Subcutaneous abdominal adipose tissue (tissue), 5 donors: ENCODE measurements around the gene TFPI.
"Not testable (repeated sequence)": the region's sequence is repeated elsewhere in the genome, so short reads cannot be mapped to it uniquely, and the experiment has no call there.

Experiments
- H3K27ac ChIP-seq: one replicate; pipeline ENCODE4 v1.7.0; 2013; ENCODE audit warnings: low read depth, mild to moderate bottlenecking, inconsistent platforms, low read length, moderate library complexity
- H3K27me3 ChIP-seq, 5 donors: one replicate each; pipeline ENCODE4 v1.7.0; 2013; ENCODE audit warnings: low read length in 5 of 5, inconsistent platforms in 1 of 5; ENCODE audit not compliant: control insufficient read depth in 5 of 5, insufficient read depth in 4 of 5
- H3K36me3 ChIP-seq, 5 donors: one replicate each; pipeline ENCODE4 v1.7.0; 2013; ENCODE audit warnings: low read length in 5 of 5; ENCODE audit not compliant: control insufficient read depth in 5 of 5, insufficient read depth in 5 of 5
- H3K4me1 ChIP-seq, 5 donors: one replicate each; pipeline ENCODE4 v1.7.0; 2013; ENCODE audit warnings: low read length in 5 of 5, mild to moderate bottlenecking in 3 of 5, moderate library complexity in 1 of 5; ENCODE audit not compliant: control insufficient read depth in 5 of 5, insufficient read depth in 5 of 5
- H3K4me3 ChIP-seq, 5 donors: one replicate each; pipeline ENCODE4 v1.7.0; 2013; ENCODE audit warnings: low read length in 5 of 5, low read depth in 1 of 5
- H3K9ac ChIP-seq, 5 donors: one replicate each; pipeline ENCODE4 v1.7.0; 2013; ENCODE audit warnings: low read length in 5 of 5, mild to moderate bottlenecking in 4 of 5, moderate library complexity in 3 of 5
- H3K9me3 ChIP-seq, 5 donors: one replicate each; pipeline ENCODE4 v1.7.0; 2013; ENCODE audit warnings: low read length in 5 of 5; ENCODE audit not compliant: control insufficient read depth in 5 of 5
- donor health status: healthy.
- donor health status: healthy.
- donor health status: healthy.
- donor health status: healthy.
- donor health status: healthy.

TFPI gene

DNA sequence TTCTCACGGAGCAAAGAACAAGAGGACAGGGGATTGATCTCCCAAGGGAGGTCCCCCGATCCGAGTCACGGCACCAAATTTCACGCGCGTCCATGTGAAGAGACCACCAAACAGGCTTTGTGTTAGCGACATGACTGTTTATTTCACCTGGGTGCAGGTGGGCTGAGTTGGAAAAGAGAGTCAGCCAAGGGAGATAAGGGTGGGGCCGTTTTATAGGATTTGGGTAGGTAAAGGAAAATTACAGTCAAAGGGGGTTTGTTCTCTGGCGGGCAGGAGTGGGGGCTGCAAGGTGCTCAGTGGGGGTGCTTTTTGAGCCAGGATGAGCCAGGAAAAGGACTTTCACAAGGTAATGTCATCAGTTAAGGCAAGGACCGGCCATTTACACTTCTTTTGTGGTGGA lies 11.4 kb upstream of the TFPI start:
- H3K27ac ChIP-seq = not testable (repeated sequence)

DNA sequence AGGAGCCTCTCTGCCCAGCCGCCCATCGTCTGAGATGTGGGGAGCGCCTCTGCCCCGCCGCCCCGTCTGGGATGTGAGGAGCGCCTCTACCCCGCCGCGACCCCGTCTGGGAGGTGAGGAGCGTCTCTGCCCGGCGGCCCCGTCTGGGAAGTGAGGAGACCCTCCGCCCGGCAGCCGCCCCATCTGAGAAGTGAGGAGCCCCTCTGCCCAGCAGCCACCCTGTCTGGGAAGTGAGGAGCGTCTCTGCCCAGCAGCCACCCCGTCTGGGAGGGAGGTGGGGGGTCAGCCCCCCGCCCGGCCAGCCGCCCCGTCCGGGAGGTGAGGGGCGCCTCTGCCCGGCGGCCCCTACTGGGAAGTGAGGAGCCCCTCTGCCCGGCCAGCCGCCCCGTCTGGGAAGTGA lies 2.3 kb upstream of the TFPI start:
- not testable (repeated sequence) for H3K9me3 ChIP-seq, H3K9ac ChIP-seq, H3K27ac ChIP-seq, H3K4me3 ChIP-seq, H3K27me3 ChIP-seq, H3K36me3 ChIP-seq, H3K4me1 ChIP-seq

More for the DNA sequence above, 11.4 kb upstream of the TFPI start:
- not testable (repeated sequence) for H3K27me3 ChIP-seq, H3K9ac ChIP-seq, H3K4me3 ChIP-seq, H3K36me3 ChIP-seq, H3K9me3 ChIP-seq, H3K4me1 ChIP-seq

DNA sequence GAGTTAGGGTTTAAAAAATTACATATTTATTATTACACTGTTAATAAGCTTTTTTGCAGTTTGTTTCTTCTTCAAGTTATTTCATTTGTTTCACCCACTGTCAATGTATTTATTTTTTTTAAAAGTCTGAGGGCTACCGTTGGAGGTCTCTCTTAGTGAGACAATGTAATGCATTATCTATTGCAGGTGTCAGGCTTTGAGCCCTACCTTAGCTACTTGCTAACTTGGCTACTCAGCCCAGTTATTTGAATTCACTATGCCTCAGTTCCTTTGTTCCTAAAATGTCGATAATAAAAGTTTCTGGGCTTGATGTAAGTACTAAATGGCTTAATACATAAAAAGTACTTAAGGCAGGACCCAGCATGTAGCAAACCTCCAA lies 458 bp upstream of the TFPI start:
- peak overlapping the region; percentile 73 for H3K27ac ChIP-seq
- H3K27me3 ChIP-seq = no peaks in the 10 kb centered on the region
- H3K4me1 ChIP-seq = peaks cover 0 to 9% (median 6%) of the 10 kb centered on the region in 5 donors
- no peaks in the 10 kb centered on the region for H3K9me3 ChIP-seq
- peak overlapping the region in 2 of 5 donors; percentile 60 to 80 for H3K9ac ChIP-seq
- no peaks in the 10 kb centered on the region for H3K36me3 ChIP-seq
- H3K4me3 ChIP-seq = peak overlapping the region in 3 of 5 donors; percentile 59 to 72 (median 66)

DNA sequence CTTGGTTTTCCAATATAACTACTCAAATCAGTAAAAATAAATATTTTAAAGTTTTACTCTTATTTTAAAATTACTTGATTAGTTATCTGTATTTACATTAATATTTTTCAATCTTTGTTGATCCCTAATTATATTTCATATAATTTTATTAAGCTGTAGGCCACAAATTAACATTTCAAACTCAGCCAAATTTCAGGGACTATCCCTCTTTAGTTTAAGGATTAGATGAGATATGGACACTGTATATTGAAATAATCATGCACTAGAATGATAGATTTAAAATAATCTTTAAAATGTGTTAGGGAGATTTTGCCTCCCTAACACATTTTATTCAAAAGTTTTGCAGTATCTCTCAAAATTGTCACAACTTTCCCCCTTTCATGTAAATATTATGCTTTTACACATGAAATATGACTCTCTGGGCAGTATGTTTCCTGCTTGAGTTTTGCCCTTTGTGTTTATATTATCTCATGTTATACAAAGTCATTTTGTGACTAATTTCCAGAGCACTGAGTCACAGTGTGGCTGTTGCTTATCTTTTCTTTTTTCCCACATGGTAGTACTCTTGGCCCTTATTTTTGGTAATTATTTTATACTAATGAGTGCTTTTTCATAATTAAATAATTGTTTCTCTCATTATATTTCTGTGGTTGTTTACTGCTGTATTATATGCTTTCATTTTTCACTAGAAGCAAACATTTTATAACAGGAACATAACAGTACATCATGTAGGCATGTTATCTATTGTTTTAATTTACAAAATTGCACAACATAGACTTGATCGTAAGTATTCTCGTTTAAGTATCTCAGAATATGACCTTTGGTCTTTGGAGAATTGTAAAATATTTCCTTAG lies 1.2 kb downstream of the TFPI start:
- Histone ChIP-seq H3K27ac (peak overlapping the region; percentile 73), H3K36me3 (no peaks in the 10 kb centered on the region), H3K9me3 (no peaks in the 10 kb centered on the region), H3K4me3 (peak overlapping the region; percentile 59 to 72 (median 67)), H3K9ac (peak overlapping the region in 4 of 5 donors; percentile 40 to 80 (median 56)), H3K4me1 (peaks cover 0 to 11% (median 7%) of the 10 kb centered on the region in 5 donors), H3K27me3 (no peaks in the 10 kb centered on the region)

DNA sequence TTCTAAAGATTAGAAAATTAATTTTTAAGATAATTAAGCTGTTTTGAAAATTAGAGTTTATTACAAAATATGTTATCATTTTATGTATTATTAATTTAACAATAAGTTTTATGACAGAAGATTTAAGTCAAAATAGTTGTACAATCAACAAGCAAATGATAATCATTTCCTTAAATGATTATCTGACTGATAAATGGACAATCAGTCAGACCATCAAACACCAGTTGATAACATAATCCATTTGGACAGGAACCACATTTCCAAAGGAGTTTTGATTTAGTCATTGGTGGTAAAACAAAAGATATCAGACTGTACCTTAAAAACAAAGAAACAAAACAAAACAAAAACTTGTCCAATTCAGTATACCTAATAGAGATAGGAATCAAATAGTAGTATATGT lies 1.9 kb downstream of the TFPI start:
- H3K27me3 ChIP-seq = no peaks in the 10 kb centered on the region
- H3K4me3 ChIP-seq = peak overlapping the region in 4 of 5 donors; percentile 28 to 72 (median 62)
- peaks cover 0 to 11% (median 7%) of the 10 kb centered on the region in 5 donors for H3K4me1 ChIP-seq
- H3K9me3 ChIP-seq = no peaks in the 10 kb centered on the region
- H3K27ac ChIP-seq = peak overlapping the region; percentile 28
- no peaks in the 10 kb centered on the region for H3K36me3 ChIP-seq
- H3K9ac ChIP-seq = no peak overlapping the region

DNA sequence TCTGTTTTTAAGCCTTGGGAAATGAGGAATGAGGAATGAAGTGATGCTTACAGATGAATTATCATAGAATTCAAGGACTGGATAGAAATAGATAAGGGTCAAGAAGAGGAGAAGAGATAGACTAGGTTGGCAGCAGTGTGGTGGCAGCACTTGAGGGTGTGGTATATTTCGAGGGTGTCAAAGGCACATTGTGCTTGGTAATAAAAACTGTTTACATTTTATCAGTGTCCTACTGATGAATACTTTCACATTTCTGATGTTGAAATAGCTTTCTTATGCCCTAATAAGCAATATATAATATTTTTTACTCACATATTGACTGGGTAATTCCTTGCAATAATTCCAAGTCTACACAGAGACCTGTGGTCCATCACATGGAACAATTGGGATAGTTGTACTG lies 3.4 kb downstream of the TFPI start:
- Histone ChIP-seq H3K9ac (no peak overlapping the region), H3K9me3 (no peaks in the 10 kb centered on the region), H3K4me3 (peak overlapping the region in 3 of 5 donors; percentile 22 to 29 (median 28)), H3K36me3 (no peaks in the 10 kb centered on the region), H3K4me1 (peaks cover 0 to 12% (median 9%) of the 10 kb centered on the region in 5 donors), H3K27me3 (no peaks in the 10 kb centered on the region), H3K27ac (peak overlapping the region; percentile 42)

DNA sequence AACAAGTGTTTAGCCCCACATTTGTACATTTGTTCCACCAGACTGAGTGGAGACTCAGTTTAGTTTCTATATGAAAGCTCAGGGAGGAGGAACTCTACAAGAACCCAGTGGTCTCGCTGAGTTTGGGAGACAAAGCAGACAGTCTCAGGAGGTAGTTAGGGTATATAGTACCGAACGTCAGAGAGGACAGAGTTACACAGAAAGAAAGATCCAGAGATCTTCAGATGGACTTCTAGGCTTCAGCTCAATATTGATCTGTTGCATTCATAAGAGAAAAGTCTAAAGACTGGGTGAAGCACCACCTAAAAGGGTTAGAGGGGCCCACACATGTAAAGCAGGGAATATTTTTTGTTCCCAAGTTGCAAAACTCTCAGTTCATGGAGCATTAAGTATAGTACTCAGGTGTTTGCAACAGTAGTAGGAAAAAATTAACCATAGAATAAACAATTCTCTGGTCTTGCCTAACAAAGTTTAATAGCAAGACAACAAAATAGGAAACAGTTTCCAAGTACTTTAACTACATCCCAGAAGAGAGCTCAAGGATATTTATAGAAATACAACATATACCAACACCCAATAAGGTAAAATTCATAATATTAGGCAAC lies 4.2 kb downstream of the TFPI start:
- peak overlapping the region in 1 of 5 donors; percentile 3 for H3K9ac ChIP-seq
- no peaks in the 10 kb centered on the region for H3K9me3 ChIP-seq
- H3K27ac ChIP-seq = peak overlapping the region; percentile 27
- H3K27me3 ChIP-seq = no peaks in the 10 kb centered on the region
- peaks cover 0 to 12% (median 9%) of the 10 kb centered on the region in 5 donors for H3K4me1 ChIP-seq
- H3K4me3 ChIP-seq = peak overlapping the region in 2 of 5 donors; percentile 39 to 47
- no peaks in the 10 kb centered on the region for H3K36me3 ChIP-seq

DNA sequence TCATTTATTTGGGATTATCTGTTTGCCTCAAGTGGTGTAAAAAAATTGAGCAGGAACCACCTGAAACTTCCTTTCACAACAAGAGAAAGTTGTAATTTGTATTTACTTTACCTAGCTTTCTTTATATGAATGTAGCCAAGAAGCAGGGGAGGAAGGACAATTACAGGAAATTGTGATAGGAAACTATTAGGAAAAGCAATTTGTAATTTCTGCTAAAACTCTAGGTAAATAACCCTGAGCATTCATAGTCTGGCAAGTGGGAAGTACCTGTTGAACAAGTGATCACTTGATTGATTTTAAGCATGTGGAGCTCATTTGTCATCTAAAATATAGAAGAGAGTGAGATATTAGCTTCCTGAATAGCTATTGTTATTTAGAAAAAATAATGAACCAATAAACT lies 5.0 kb downstream of the TFPI start:
- Histone ChIP-seq H3K27me3 (no peaks in the 10 kb centered on the region), H3K9ac (no peak overlapping the region), H3K27ac (peak overlapping the region; percentile 80), H3K9me3 (no peaks in the 10 kb centered on the region), H3K36me3 (no peaks in the 10 kb centered on the region), H3K4me3 (no peak overlapping the region), H3K4me1 (peaks cover 0 to 9% (median 3%) of the 10 kb centered on the region in 5 donors)

DNA sequence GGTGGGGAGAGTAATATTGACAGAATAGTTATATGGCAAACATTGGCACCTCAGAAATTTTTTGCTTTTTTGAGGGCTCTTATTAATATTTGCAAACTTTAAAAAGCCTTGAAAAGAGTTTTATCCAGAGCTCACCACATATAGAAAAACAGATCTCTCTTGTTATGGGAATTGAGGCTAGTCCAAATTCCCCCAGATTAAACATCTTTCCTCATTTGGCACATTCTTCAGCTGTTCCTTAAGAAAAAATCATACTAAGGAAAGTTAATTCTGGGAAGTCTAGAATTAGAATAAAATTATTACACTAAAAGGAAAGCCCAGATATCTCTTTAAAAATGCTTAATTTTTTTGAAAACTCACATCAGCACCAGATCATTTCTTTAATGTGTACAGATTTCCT lies 5.6 kb downstream of the TFPI start:
- Histone ChIP-seq H3K27me3 (no peaks in the 10 kb centered on the region), H3K27ac (peak overlapping the region; percentile 80), H3K9ac (no peak overlapping the region), H3K9me3 (no peaks in the 10 kb centered on the region), H3K36me3 (no peaks in the 10 kb centered on the region), H3K4me1 (peaks cover 0 to 5% (median 3%) of the 10 kb centered on the region in 5 donors), H3K4me3 (no peak overlapping the region)

DNA sequence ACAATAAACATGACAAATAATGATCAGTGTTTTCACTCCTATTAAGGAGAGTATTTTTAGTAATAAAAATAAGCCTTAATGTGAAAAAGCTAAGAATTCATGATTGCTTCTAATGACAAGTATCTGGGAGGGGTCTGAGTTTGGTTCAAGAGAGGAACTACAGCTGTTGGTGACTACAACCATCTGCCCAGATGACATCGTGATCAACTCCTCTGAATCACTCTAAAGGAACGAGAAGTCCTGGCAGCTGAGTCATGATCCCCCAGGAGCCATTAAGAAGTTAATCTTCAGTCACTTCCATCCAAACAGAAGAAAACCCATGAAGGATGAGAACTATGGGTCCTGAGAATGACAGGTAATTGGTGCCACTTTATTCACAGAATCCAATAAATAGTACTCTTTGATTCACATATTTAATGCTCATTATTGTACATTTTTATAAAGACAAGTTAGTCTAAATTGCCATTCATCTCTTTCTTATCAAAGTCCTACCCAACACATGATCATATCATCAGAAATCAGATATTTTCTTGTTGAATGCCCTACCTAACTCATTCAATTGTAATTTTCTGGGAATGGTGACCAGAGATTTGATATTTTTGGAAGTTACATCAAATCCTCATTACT lies 6.8 kb downstream of the TFPI start:
- H3K27ac ChIP-seq = peak overlapping the region; percentile 80
- H3K9ac ChIP-seq = no peak overlapping the region
- H3K27me3 ChIP-seq = no peaks in the 10 kb centered on the region
- H3K36me3 ChIP-seq = no peaks in the 10 kb centered on the region
- H3K4me1 ChIP-seq = peaks cover 0 to 5% (median 3%) of the 10 kb centered on the region in 5 donors
- H3K4me3 ChIP-seq = no peak overlapping the region
- H3K9me3 ChIP-seq = no peaks in the 10 kb centered on the region
